ENCODE data around the gene CHST11. TPM values are rescaled to one million over a fixed set of nuclear protein-coding genes. Genes with fewer than 3 reads are reported as not detected.

The CHST11 gene
- total RNA-seq, 4 donors from 2014 or later, result 5.7 to 15.7 (median 7.1) TPM

- H3K9me3 ChIP-seq, result no peaks in the 10 kb centered on the region
- no peaks in the 10 kb centered on the region for H3K27me3 ChIP-seq
- 69% methylated on average over 9 of the region's 10 CpGs for WGBS
- intact Hi-C loops (cut with DNase I), result no loop called here
- H3K4me1 ChIP-seq, result peaks cover 14 to 38% (median 20%) of the 10 kb centered on the region in 4 donors
- peak; percentile 94 for DNase-seq (ENCODE audit: extremely low spot score)
- H3K4me3 ChIP-seq, result no peak overlapping the region
- H3K36me3 ChIP-seq, result no peaks in the 10 kb centered on the region
- H3K27ac ChIP-seq (replicated peaks in 1 of 4), result peak overlapping the region in 3 of 4 donors; percentile 7 to 68 (median 56)
- peak; percentile 20 for TF ChIP-seq EP300 (IDR thresholded peaks at IDR 0.05)
- TF ChIP-seq CTCF (IDR thresholded peaks at IDR 0.05), result no peak
- TF ChIP-seq POLR2A (IDR thresholded peaks at IDR 0.05; ENCODE audit: low read depth), result no peak
- TF ChIP-seq POLR2AphosphoS5 (IDR thresholded peaks at IDR 0.05), result peak; percentile 35 to 53
Measured at GRCh38 chr12:104605685-104606084, 148.9 kb downstream of the CHST11 start.

- TF ChIP-seq POLR2AphosphoS5 (IDR thresholded peaks at IDR 0.05) (no peak), POLR2A (IDR thresholded peaks at IDR 0.05; ENCODE audit: low read depth) (no peak), CTCF (IDR thresholded peaks at IDR 0.05) (no peak), EP300 (IDR thresholded peaks at IDR 0.05) (no peak)
- DNase-seq (ENCODE audit: extremely low spot score), result no peak
- Histone ChIP-seq H3K27ac (replicated peaks in 1 of 4) (no peak overlapping the region), H3K27me3 (no peaks in the 10 kb centered on the region), H3K36me3 (no peaks in the 10 kb centered on the region), H3K4me3 (no peak overlapping the region), H3K9me3 (no peaks in the 10 kb centered on the region), H3K4me1 (peaks cover 8 to 17% (median 12%) of the 10 kb centered on the region in 4 donors)
- intact Hi-C loops (cut with DNase I), result no loop called here
- WGBS, result 98% methylated on average over 4 of the region's 4 CpGs
Measured at GRCh38 chr12:104608998-104609397, 152.2 kb downstream of the CHST11 start.

GRCh38 chr12:104609445-104609844, 152.7 kb downstream of the CHST11 start:
- no peak overlapping the region for H3K27ac ChIP-seq (replicated peaks in 1 of 4)
- peaks cover 5 to 13% (median 9%) of the 10 kb centered on the region in 4 donors for H3K4me1 ChIP-seq
- no peaks in the 10 kb centered on the region for H3K36me3 ChIP-seq
- no peaks in the 10 kb centered on the region for H3K9me3 ChIP-seq
- no peak for TF ChIP-seq POLR2AphosphoS5 (IDR thresholded peaks at IDR 0.05)
- no peak for TF ChIP-seq POLR2A (IDR thresholded peaks at IDR 0.05; ENCODE audit: low read depth)
- no peak for TF ChIP-seq CTCF (IDR thresholded peaks at IDR 0.05)
- no peak for TF ChIP-seq EP300 (IDR thresholded peaks at IDR 0.05)
- DNase-seq (ENCODE audit: extremely low spot score), result no peak
- intact Hi-C loops (cut with DNase I), result no loop called here
- no peaks in the 10 kb centered on the region for H3K27me3 ChIP-seq
- no peak overlapping the region for H3K4me3 ChIP-seq

DNA sequence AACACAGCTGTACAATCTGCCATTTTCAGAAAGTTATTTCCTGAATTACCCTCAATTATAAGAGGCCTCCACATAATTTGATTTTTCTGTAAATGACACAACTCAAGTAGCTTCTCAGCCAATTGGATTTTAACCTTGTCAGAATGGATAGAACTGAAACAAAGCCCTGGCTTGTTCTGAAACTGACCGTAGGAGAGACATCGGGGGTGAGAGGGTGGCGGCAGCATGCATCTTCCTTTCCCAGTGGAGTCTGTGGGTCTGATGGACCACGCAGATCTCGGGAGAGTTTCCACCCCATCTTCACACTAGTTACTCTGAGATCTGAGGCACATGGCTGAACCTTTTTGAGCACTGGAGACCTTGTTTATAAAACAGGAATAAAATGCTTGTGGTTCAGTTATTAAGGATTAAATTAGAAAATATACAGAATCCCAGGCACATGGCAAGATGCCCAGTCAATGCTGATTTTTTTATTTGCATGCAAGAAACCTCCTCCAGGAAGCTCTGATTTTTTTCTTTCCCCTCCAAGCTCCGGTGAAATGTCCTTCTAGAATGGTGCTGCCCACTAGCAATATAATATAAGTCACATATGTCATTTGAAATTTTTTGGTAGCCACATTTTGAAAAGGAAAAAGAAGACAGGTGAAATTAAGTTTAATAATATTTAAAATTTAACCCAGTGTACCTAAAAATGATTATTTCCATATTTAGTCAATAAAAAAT, 153.9 kb downstream of the CHST11 start:
- no peak for DNase-seq (ENCODE audit: extremely low spot score)
- WGBS, result 79% methylated on average over 6 of the region's 6 CpGs
- no peaks in the 10 kb centered on the region for H3K36me3 ChIP-seq
- H3K9me3 ChIP-seq, result no peaks in the 10 kb centered on the region
- peaks cover 0 to 17% (median 9%) of the 10 kb centered on the region in 4 donors for H3K4me1 ChIP-seq
- intact Hi-C loops (cut with DNase I), result no loop called here
- no peak for TF ChIP-seq POLR2A (IDR thresholded peaks at IDR 0.05; ENCODE audit: low read depth)
- TF ChIP-seq CTCF (IDR thresholded peaks at IDR 0.05), result no peak
- TF ChIP-seq EP300 (IDR thresholded peaks at IDR 0.05), result no peak
- no peak for TF ChIP-seq POLR2AphosphoS5 (IDR thresholded peaks at IDR 0.05)
- no peak overlapping the region for H3K27ac ChIP-seq (replicated peaks in 1 of 4)
- H3K27me3 ChIP-seq, result no peaks in the 10 kb centered on the region
- H3K4me3 ChIP-seq, result no peak overlapping the region

Measured in esophagus muscularis mucosa (tissue), 4 donors.